Stomach (tissue), 9 donors: Measurements from ENCODE around the gene SULF2. TPM values are rescaled to one million over a fixed set of nuclear protein-coding genes. Genes with fewer than 3 reads are reported as not detected.

Source experiments
- DNase-seq, 2 donors: peaks; one replicate each; pipeline versions ENCODE4 v3.0.0 to v3.0.0-alpha.2; 2013 to 2019
- H3K27ac ChIP-seq, 5 donors: fragments of 200-600 bp in 4 of 5; sonication (generic) in 4 of 5; one replicate each; pipeline ENCODE4 v1.5.1; 2013 to 2019; ENCODE audit warnings: mild to moderate bottlenecking in 1 of 5, moderate library complexity in 1 of 5
- H3K27me3 ChIP-seq, 3 donors: fragments of 200-600 bp; sonication (generic); one replicate each; pipeline ENCODE4 v1.5.1; 2017 to 2019; ENCODE audit warnings: mixed run types in 1 of 3
- H3K36me3 ChIP-seq, 4 donors: fragments of 200-600 bp; sonication (generic); 1 replicate in 3 of 4; 2 replicates in 1 of 4; pipeline ENCODE4 v1.5.1; 2016 to 2019
- H3K4me1 ChIP-seq, 4 donors: fragments of 200-600 bp; sonication (generic); one replicate each; pipeline ENCODE4 v1.5.1; 2016 to 2019
- H3K4me3 ChIP-seq, 4 donors: fragments of 200-600 bp; sonication (generic) in 3 of 4; one replicate each; pipeline ENCODE4 v1.5.1; 2016 to 2019; ENCODE audit warnings: mild to moderate bottlenecking in 1 of 4
- H3K9me3 ChIP-seq, 4 donors: fragments of 200-600 bp; sonication (generic); one replicate each; pipeline ENCODE4 v1.5.1; 2016 to 2019
- CTCF ChIP-seq, 7 experiments: fragments of 450-650 bp in 4 of 7; fragments of 200-600 bp in 3 of 7; sonication (generic) in 3 of 7; IDR thresholded peaks; one replicate each; pipeline ENCODE4 v1.5.1; 2016 to 2019; ENCODE audit warnings: antibody characterized with exemption in 7 of 7, control low read depth in 2 of 7, mild to moderate bottlenecking in 1 of 7
- EP300 ChIP-seq: sonication (generic); formaldehyde crosslinking; IDR thresholded peaks from one replicate; pipeline ENCODE4 v1.6.1; 2017; ENCODE audit warnings: antibody characterized with exemption
- POLR2A ChIP-seq, 4 donors: fragments of 450-650 bp; IDR thresholded peaks; one replicate each; pipeline ENCODE4 v1.6.1; 2016; ENCODE audit warnings: antibody characterized with exemption in 4 of 4, control low read depth in 2 of 4, mild to moderate bottlenecking in 1 of 4, moderate library complexity in 1 of 4
- POLR2AphosphoS5 ChIP-seq, 3 donors: sonication (generic); formaldehyde crosslinking; IDR thresholded peaks; one replicate each; pipeline ENCODE4 v1.6.1; 2016; ENCODE audit warnings: antibody characterized with exemption in 3 of 3
- WGBS, 5 donors: extraction: QIAGEN DNeasy Blood & Tissue Kit in 3 of 5; methylation state at CpG; one replicate each; pipeline versions ENCODE4 v1.1.5 to v1.1.7; 2013 to 2018; 5-methylcytosine and 5-hydroxymethylcytosine counted together
- intact Hi-C: fragments of 100-400 bp; cut with DNase I; formaldehyde crosslinking; loops from one replicate; pipeline ENCODE4 v1.15.1; 2023; ENCODE audit warnings: low total_unique reads
- polyA plus RNA-seq, 3 donors: library from polyadenylated mRNA; stranded (reverse); fragments of 200-250 nt; gene quantifications; one replicate each; pipeline ENCODE4 v1.2.3, GENCODE V29; 2013
- total RNA-seq, 5 donors: library from RNA; depleted of rRNA; stranded (reverse); fragments of >200 nt; gene quantifications; one replicate each; pipeline versions ENCODE4 v1.1.0 to v1.2.3, GENCODE V29; 2014 to 2016
- donor health status: healthy with polysubstance abuse.
- donor health status: Bipolar disorder and iron deficiency.
- donor health status: healthy.

The SULF2 gene
- total and polyA plus RNA-seq, 8 donors = 9.0 to 226 (median 27.3) TPM

GRCh38 chr20:47618479-47618878 is 166.8 kb downstream of the SULF2 start:
- intact Hi-C loops = no loop called here
- Histone ChIP-seq H3K9me3 (no peaks in the 10 kb centered on the region), H3K4me1 (peaks cover 0 to 12% (median 0%) of the 10 kb centered on the region in 4 donors), H3K36me3 (peaks cover 3 to 16% (median 14%) of the 10 kb centered on the region in 4 donors), H3K4me3 (no peak overlapping the region), H3K27ac (no peak overlapping the region), H3K27me3 (no peaks in the 10 kb centered on the region)
- WGBS, 5 donors = 81 to 94% (median 90%) methylated on average over 6 of the region's 6 CpGs
- TF ChIP-seq EP300 (no peak), POLR2A (IDR thresholded peaks at IDR 0.05) (no peak), POLR2AphosphoS5 (IDR thresholded peaks at IDR 0.05) (no peak), CTCF (IDR thresholded peaks at IDR 0.05) (no peak)
- DNase-seq = no peak

- H3K4me3 ChIP-seq = no peak overlapping the region
- intact Hi-C loops = no loop called here
- no peak for DNase-seq
- H3K36me3 ChIP-seq = no peaks in the 10 kb centered on the region
- H3K27me3 ChIP-seq = no peaks in the 10 kb centered on the region
- WGBS, 5 donors = 96 to 100% (median 98%) methylated on average over 2 of the region's 2 CpGs
- no peak overlapping the region for H3K27ac ChIP-seq
- no peak for TF ChIP-seq POLR2AphosphoS5 (IDR thresholded peaks at IDR 0.05)
- no peak for TF ChIP-seq CTCF (IDR thresholded peaks at IDR 0.05)
- no peak for TF ChIP-seq EP300
- TF ChIP-seq POLR2A (IDR thresholded peaks at IDR 0.05) = no peak
- H3K4me1 ChIP-seq = peaks cover 0 to 10% (median 8%) of the 10 kb centered on the region in 4 donors
- no peaks in the 10 kb centered on the region for H3K9me3 ChIP-seq
Measured at GRCh38 chr20:47614703-47615309, 170.5 kb downstream of the SULF2 start.

GRCh38 chr20:47612670-47613069 is 172.6 kb downstream of the SULF2 start:
- H3K36me3 ChIP-seq = no peaks in the 10 kb centered on the region
- intact Hi-C loops = no loop called here
- no peak for DNase-seq
- H3K4me3 ChIP-seq = no peak overlapping the region
- 85 to 93% (median 87%) methylated on average over 2 of the region's 2 CpGs for WGBS, 5 donors
- peaks cover 0 to 10% (median 8%) of the 10 kb centered on the region in 4 donors for H3K4me1 ChIP-seq
- no peak overlapping the region for H3K27ac ChIP-seq
- no peaks in the 10 kb centered on the region for H3K27me3 ChIP-seq
- H3K9me3 ChIP-seq = no peaks in the 10 kb centered on the region
- no peak for TF ChIP-seq POLR2A (IDR thresholded peaks at IDR 0.05)
- TF ChIP-seq EP300 = no peak
- TF ChIP-seq CTCF (IDR thresholded peaks at IDR 0.05) = no peak
- TF ChIP-seq POLR2AphosphoS5 (IDR thresholded peaks at IDR 0.05) = no peak

- no peak for DNase-seq
- H3K27me3 ChIP-seq = no peaks in the 10 kb centered on the region
- H3K9me3 ChIP-seq = no peaks in the 10 kb centered on the region
- peaks cover 0 to 16% (median 11%) of the 10 kb centered on the region in 4 donors for H3K4me1 ChIP-seq
- WGBS, 5 donors = 98 to 99% (median 98%) methylated on average over 9 of the region's 9 CpGs
- TF ChIP-seq POLR2A (IDR thresholded peaks at IDR 0.05) (no peak), CTCF (IDR thresholded peaks at IDR 0.05) (no peak), EP300 (no peak), POLR2AphosphoS5 (IDR thresholded peaks at IDR 0.05) (no peak)
- H3K4me3 ChIP-seq = no peak overlapping the region
- H3K27ac ChIP-seq = no peak overlapping the region
- H3K36me3 ChIP-seq = no peaks in the 10 kb centered on the region
- intact Hi-C loops = no loop called here
Measured at GRCh38 chr20:47611785-47612184, 173.5 kb downstream of the SULF2 start.
